GM12878 (cell line): ENCODE measurements around the gene CCDC136.

Experiments used
- BHLHE40 ChIP-seq, 2 experiments: fragments of 450-650 bp in 1 of 2; IDR thresholded peaks; 2 replicates each; pipeline ENCODE4 v1.6.1; 2011 to 2017; ENCODE audit warnings: low read depth in 2 of 2, borderline replicate concordance in 1 of 2, improper control_type of control experiment in 1 of 2, low read length in 1 of 2, mild to moderate bottlenecking in 1 of 2
- CEBPB ChIP-seq, 2 experiments: fragments of 150-350 bp in 1 of 2; IDR thresholded peaks; 2 replicates each; pipeline ENCODE4 v1.6.1; 2012 to 2014; ENCODE audit warnings: low read depth in 2 of 2, low read length in 2 of 2, borderline replicate concordance in 1 of 2, inconsistent platforms in 1 of 2
- CTCF ChIP-seq, 3 experiments: IDR thresholded peaks in 2 of 3; conservative IDR thresholded peaks in 1 of 3; 2 replicates each; pipeline ENCODE4 v1.5.1; 2011; ENCODE audit warnings: low read depth in 3 of 3, low read length in 3 of 3, mild to moderate bottlenecking in 3 of 3, control low read depth in 2 of 3, moderate library complexity in 2 of 3, inconsistent platforms in 1 of 3, mixed read lengths in 1 of 3; ENCODE audit not compliant: control insufficient read depth in 2 of 3, insufficient read depth in 1 of 3; ENCODE audit errors: extremely low read depth in 1 of 3
- KAT2A ChIP-seq: conservative IDR thresholded peaks from 2 replicates; pipeline ENCODE4 v1.6.1; 2011; ENCODE audit warnings: low read depth, low read length; ENCODE audit not compliant: control insufficient read depth
- MTA3 ChIP-seq: IDR thresholded peaks from 2 replicates; pipeline ENCODE4 v1.6.1; 2012; ENCODE audit warnings: low read length, inconsistent platforms, borderline replicate concordance
- NBN ChIP-seq: fragments of 450-650 bp; IDR thresholded peaks from 2 replicates; pipeline ENCODE4 v1.6.1; 2016
- PKNOX1 ChIP-seq: fragments of 450-650 bp; IDR thresholded peaks from 2 replicates; pipeline ENCODE4 v1.6.1; 2016; ENCODE audit warnings: mild to moderate bottlenecking
- POLR2A ChIP-seq: IDR thresholded peaks from 2 replicates; pipeline ENCODE4 v1.6.1; 2011; ENCODE audit warnings: low read depth, mild to moderate bottlenecking, low read length
- POLR2AphosphoS5 ChIP-seq: IDR thresholded peaks from 2 replicates; pipeline ENCODE4 v1.6.1; 2011; ENCODE audit warnings: mild to moderate bottlenecking, low read length, inconsistent platforms
- RAD51 ChIP-seq: fragments of 450-650 bp; IDR thresholded peaks from 2 replicates; pipeline ENCODE4 v1.6.1; 2016; ENCODE audit warnings: moderate library complexity, mild to moderate bottlenecking, inconsistent platforms
- SIN3A ChIP-seq: IDR thresholded peaks from 2 replicates; pipeline ENCODE4 v1.6.1; 2012; ENCODE audit warnings: low read depth, low read length, improper control_type of control experiment

GRCh38 chr7:128848289-128849155 is 56.8 kb downstream of the CCDC136 start:
- TF ChIP-seq BHLHE40 (IDR thresholded peaks at IDR 0.05; ENCODE audit: borderline replicate concordance in 1 of 2, low read depth in 2 of 2, low read length in 1 of 2) (no peak), CTCF (IDR thresholded peaks at IDR 0.05 in 2 of 3, conservative IDR thresholded peaks at IDR 0.05 in 1 of 3; ENCODE audit: control insufficient read depth in 2 of 3, extremely low read depth in 1 of 3, insufficient read depth in 1 of 3, low read depth in 3 of 3, low read length in 3 of 3) (no peak), SIN3A (no peak), POLR2A (no peak), POLR2AphosphoS5 (no peak), CEBPB (IDR thresholded peaks at IDR 0.05; ENCODE audit: borderline replicate concordance in 1 of 2, low read depth in 2 of 2, low read length in 2 of 2) (no peak), RAD51 (no peak), NBN (no peak), PKNOX1 (no peak), MTA3 (no peak), KAT2A (no peak)
